ACC112 (cell line): ENCODE measurements around the gene FBXO44.
A peak's percentile ranks its signal among the peaks of the same experiment; 100 is the strongest.

Experiments used
- H2AFZ ChIP-seq: fragments of 200-600 bp; sonication (generic); one replicate; pipeline ENCODE4 v1.6.0; 2017; ENCODE audit warnings: antibody characterized with exemption, low read length; ENCODE audit not compliant: unreplicated experiment
- H3K27ac ChIP-seq: fragments of 200-600 bp; sonication (generic); 2 replicates; pipeline ENCODE4 v1.5.1; 2014; ENCODE audit warnings: low read depth, mild to moderate bottlenecking, antibody characterized with exemption, low read length, moderate library complexity
- H3K27me3 ChIP-seq: fragments of 200-600 bp; sonication (generic); 2 replicates; pipeline ENCODE4 v1.6.1; 2014; ENCODE audit warnings: mild to moderate bottlenecking, antibody characterized with exemption, low read length, moderate library complexity, mixed read lengths; ENCODE audit not compliant: insufficient read depth
- H3K36me3 ChIP-seq: fragments of 200-600 bp; sonication (generic); 2 replicates; pipeline ENCODE4 v1.6.1; 2016; ENCODE audit warnings: mild to moderate bottlenecking, antibody characterized with exemption, low read length, moderate library complexity, mixed read lengths; ENCODE audit not compliant: insufficient read depth
- H3K4me1 ChIP-seq: fragments of 200-600 bp; sonication (generic); one replicate; pipeline ENCODE4 v1.6.1; 2016; ENCODE audit warnings: low read length, mixed read lengths; ENCODE audit not compliant: insufficient read depth, unreplicated experiment, control insufficient read depth
- H3K4me3 ChIP-seq: fragments of 200-600 bp; sonication (generic); 2 replicates; pipeline ENCODE4 v1.5.1; 2014; ENCODE audit warnings: mild to moderate bottlenecking, low read depth, low read length
- H3K79me2 ChIP-seq: fragments of 200-600 bp; sonication (generic); one replicate; pipeline ENCODE4 v1.6.0; 2016; ENCODE audit warnings: low read length; ENCODE audit not compliant: control insufficient read depth, unreplicated experiment, insufficient read depth

The FBXO44 gene

GRCh38 chr1:11690397-11691301, 36.0 kb downstream of the FBXO44 start:
- peak overlapping the region; percentile 59 for H3K4me3 ChIP-seq
- H3K27me3 ChIP-seq, result peaks cover 39% of the 10 kb centered on the region
- H3K36me3 ChIP-seq, result no peaks in the 10 kb centered on the region
- no peak overlapping the region for H2AFZ ChIP-seq
- no peak overlapping the region for H3K27ac ChIP-seq
- no peaks in the 10 kb centered on the region for H3K79me2 ChIP-seq
- peaks cover 15% of the 10 kb centered on the region for H3K4me1 ChIP-seq

DNA sequence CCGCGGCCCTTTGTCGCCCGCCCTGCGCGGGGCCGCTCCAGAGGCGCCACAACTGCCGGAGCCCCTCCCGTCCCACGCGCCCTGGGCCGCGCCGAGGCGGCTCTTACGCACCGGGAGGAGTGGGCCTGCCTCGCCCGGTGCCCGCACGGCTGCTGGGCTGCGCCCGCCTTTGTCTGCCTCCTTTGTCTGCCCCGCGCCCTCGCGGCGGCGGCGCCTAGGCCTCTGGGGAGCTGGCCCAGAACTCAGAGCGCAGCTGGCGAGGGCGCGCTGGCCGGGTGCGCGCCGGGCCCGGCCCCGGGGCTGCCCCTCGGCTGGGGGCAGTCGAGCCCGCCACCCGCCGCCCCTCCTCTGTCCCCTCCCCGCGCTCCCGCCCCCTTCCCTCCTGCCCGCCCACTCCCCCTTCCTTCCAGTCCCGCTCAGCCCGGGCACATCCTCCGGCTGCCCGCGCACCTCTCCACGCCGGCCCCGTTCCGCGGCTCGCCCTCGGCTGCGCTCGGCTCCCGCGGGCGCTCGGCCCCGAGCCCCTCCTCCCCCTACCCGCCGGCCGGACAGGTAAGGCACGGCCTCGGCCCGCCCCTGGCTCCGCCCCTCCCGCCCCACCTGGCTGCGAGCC, 36.7 kb downstream of the FBXO44 start, which contains the start of gene DRAXIN:
TSS of gene DRAXIN (plus strand) at position 409 of the 613 bp plus-strand sequence. CDS start 14,549 bp downstream, outside the sequence.
- Histone ChIP-seq H3K27ac (no peak within 1 kb of the TSS), H3K4me1 (peaks cover 15% of the 10 kb centered on the region), H3K4me3 (peak within 1 kb of the TSS; percentile 59), H2AFZ (no peak within 1 kb of the TSS), H3K27me3 (peaks cover 39% of the 10 kb centered on the region), H3K79me2 (no peaks in the 10 kb centered on the region), H3K36me3 (no peaks in the 10 kb centered on the region)

GRCh38 chr1:11691928-11692711, 37.4 kb downstream of the FBXO44 start:
- H3K4me3 ChIP-seq, result peak overlapping the region; percentile 59
- peaks cover 15% of the 10 kb centered on the region for H3K4me1 ChIP-seq
- no peak overlapping the region for H3K27ac ChIP-seq
- H3K36me3 ChIP-seq, result no peaks in the 10 kb centered on the region
- H3K27me3 ChIP-seq, result peaks cover 39% of the 10 kb centered on the region
- no peaks in the 10 kb centered on the region for H3K79me2 ChIP-seq
- no peak overlapping the region for H2AFZ ChIP-seq

DNA sequence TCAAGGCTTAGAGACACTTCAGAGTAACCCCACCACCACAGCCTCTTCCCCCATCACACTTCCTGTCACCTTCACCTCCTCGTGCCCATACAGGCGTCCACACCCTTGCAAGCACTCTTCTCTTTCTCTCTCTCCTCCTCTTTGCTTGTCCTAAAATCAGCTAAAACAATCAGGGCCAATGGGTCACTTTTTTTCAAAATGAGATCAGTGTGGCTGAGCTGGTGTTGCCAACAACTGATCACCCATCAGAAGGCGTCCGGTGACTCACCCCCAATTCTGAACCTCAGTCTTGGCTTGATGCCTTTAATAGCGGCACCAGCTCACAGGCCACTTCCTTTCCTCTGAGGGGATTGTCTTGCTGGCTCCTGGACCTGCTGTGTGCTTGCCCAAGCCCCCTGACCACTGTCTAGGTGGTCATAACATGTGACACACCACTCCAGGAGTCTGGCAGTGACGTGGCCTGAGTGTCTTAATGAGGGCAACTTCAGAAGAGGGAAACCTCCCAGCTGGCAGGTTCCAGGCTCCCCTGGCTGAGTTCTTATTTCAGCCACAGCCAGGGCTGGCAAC, 38.4 kb downstream of the FBXO44 start:
- peak overlapping the region; percentile 23; the same call in 1 of the 2 replicates for H3K4me3 ChIP-seq
- peaks cover 15% of the 10 kb centered on the region for H3K4me1 ChIP-seq
- no peak overlapping the region for H3K27ac ChIP-seq
- no peaks in the 10 kb centered on the region for H3K36me3 ChIP-seq
- H2AFZ ChIP-seq, result no peak overlapping the region
- H3K79me2 ChIP-seq, result no peaks in the 10 kb centered on the region
- peaks cover 39% of the 10 kb centered on the region for H3K27me3 ChIP-seq

- Histone ChIP-seq H3K4me3 (no peak overlapping the region), H3K4me1 (peaks cover 15% of the 10 kb centered on the region), H3K27me3 (peaks cover 39% of the 10 kb centered on the region), H3K79me2 (no peaks in the 10 kb centered on the region), H2AFZ (no peak overlapping the region), H3K27ac (no peak overlapping the region), H3K36me3 (no peaks in the 10 kb centered on the region)
Measured at GRCh38 chr1:11693917-11694316, 39.2 kb downstream of the FBXO44 start.

- Histone ChIP-seq H3K79me2 (no peaks in the 10 kb centered on the region), H2AFZ (no peak overlapping the region), H3K27me3 (peaks cover 30% of the 10 kb centered on the region), H3K4me1 (peaks cover 19% of the 10 kb centered on the region), H3K36me3 (no peaks in the 10 kb centered on the region), H3K4me3 (no peak overlapping the region), H3K27ac (no peak overlapping the region)
Measured at GRCh38 chr1:11695861-11696260, 41.2 kb downstream of the FBXO44 start.

- Histone ChIP-seq H3K27me3 (peaks cover 29% of the 10 kb centered on the region), H3K79me2 (no peaks in the 10 kb centered on the region), H2AFZ (no peak overlapping the region), H3K27ac (no peak overlapping the region), H3K36me3 (no peaks in the 10 kb centered on the region), H3K4me1 (peaks cover 21% of the 10 kb centered on the region), H3K4me3 (no peak overlapping the region)
Measured at GRCh38 chr1:11697188-11697892, 42.7 kb downstream of the FBXO44 start.

- no peak overlapping the region for H3K27ac ChIP-seq
- H3K4me3 ChIP-seq, result no peak overlapping the region
- H3K4me1 ChIP-seq, result peaks cover 16% of the 10 kb centered on the region
- H3K79me2 ChIP-seq, result no peaks in the 10 kb centered on the region
- H3K36me3 ChIP-seq, result no peaks in the 10 kb centered on the region
- peaks cover 30% of the 10 kb centered on the region for H3K27me3 ChIP-seq
- H2AFZ ChIP-seq, result no peak overlapping the region
Measured at GRCh38 chr1:11697893-11698210, 43.2 kb downstream of the FBXO44 start.

DNA sequence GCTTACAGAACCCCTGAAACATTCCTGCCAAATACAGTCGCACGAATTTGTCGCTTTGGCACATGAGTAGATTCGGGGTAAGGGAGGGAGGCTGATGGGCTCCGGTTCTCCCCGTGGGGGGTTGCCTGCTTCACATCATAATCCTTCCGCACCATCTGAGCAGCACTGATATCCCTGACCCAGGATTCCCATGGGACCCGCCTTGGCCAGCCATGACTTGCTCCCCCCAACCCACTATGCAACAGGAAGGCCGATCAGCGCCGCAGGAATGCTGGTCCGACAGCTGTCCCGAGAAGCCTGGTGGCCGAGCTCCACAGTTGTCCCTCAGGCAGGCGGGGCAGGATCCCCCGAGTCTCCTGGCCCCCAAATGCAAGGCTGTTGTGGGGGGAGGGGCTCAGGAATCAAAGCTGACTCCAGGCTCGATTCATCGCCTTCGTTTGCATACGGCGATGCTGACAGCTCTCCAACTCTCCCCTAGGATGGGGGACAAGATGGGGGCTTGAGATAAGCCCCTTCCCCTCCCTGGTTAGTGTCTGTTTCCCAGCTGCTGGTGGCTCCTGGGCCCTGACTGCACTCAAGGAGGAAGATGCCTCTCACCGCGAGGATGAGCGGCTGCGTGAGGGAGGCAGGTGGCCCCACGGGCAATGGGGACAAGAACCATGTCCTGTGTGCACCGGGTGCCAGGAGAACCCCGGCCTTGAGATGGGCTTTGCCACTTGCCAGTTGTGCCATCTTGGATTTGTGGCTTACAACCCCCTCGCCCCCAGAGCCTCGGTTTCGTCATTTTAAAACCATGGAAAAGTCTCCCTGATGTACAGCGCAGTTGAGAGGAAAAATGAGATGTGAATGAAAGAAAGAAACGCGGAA, 46.2 kb downstream of the FBXO44 start:
- Histone ChIP-seq H3K27me3 (peaks cover 53% of the 10 kb centered on the region), H3K36me3 (no peaks in the 10 kb centered on the region), H2AFZ (no peak overlapping the region), H3K79me2 (no peaks in the 10 kb centered on the region), H3K4me1 (peaks cover 6% of the 10 kb centered on the region), H3K4me3 (peak overlapping the region; percentile 39), H3K27ac (no peak overlapping the region)
